Measurements from ENCODE around the gene SFXN5. TPM values are rescaled to one million over a fixed set of nuclear protein-coding genes. Genes with fewer than 3 reads are reported as not detected.

Gene SFXN5
- total RNA-seq, 3 donors from 2014 or later, result 5.2 to 7.3 (median 5.3) TPM

DNA sequence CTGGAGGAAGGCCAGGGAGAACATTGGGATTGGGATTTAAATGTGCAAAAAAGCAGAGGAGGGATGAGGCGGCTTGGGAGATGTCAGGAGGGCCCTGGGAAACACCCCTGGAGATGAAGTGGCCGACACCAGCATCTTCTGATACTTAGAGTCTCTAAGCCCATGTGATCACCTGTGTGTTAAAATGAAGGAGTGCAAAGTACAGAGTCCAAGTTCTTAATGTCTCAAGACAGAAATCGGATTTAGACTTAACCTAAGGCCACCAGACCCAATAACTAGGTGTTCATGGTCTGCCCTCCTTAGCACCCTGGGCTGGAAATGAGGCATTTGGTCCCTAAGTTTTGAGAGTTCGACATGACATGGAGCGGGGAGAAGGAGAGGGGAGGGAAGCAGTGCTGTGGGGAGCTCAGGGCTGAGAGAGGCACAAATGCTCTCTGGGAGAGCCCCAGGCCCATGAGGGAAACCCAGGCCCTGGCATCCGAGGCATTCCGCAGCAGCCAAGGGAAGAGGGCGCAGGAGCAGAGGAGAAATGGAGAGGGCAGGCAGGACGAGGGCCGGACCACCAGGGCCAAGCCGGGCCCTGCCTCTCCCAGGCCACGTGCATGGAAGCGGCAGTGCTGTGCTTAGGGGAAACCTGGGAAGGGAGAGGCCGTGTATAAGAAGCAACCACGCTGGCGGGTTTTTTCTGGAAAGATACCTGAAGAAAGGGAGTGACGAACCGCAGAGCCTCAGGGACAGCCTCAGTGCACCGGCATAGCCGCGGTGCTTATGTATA is 63.3 kb downstream of the SFXN5 start:
- Mint-ChIP-seq H3K27me3 (ENCODE audit: low read depth) (no peaks in the 10 kb centered on the region), H3K9me3 (no peaks in the 10 kb centered on the region), H3K36me3 (ENCODE audit: insufficient read depth) (no peaks in the 10 kb centered on the region), H3K4me3 (no peak overlapping the region), H3K4me1 (ENCODE audit: low read depth) (no peaks in the 10 kb centered on the region)
- no peak for ATAC-seq
- DNase-seq, result no peak

DNA sequence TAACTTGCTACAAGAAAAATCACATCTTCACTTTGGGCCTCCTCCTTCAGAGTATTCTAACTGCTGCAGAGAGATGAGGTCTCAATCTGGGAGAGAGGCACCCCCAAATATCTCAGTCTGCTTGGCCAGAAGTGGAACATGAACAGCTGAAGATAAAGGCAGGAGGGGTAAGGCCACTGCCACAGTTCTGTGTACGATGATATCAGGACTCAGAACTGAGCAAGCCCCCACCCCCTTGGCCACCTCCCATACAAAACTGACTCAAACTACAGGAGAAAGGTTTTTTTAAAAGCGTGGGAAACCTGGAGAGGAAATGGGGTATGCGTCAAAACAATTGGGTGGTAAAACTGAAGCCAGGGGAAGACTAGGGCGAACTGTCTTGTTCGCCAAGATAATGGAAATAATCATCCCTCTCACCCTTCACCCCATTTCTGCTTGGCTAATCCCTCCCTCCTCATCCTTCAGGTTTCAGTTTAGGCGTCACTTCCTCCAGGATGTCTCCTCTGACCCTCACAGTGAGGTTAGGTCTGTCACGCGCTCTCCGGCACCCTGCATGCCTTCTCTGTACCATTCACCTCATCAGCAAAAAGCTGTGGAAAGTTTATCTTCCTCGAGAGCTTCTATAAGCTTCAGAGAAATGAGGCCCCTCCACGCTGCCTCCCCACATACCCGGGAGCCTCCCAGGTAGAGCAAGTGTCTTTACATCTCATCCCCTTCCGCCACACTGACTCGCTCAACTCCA is 64.4 kb downstream of the SFXN5 start:
- no peak overlapping the region for H3K4me3 Mint-ChIP-seq
- no peaks in the 10 kb centered on the region for H3K9me3 Mint-ChIP-seq
- no peaks in the 10 kb centered on the region for H3K4me1 Mint-ChIP-seq (ENCODE audit: low read depth)
- H3K27me3 Mint-ChIP-seq (ENCODE audit: low read depth), result no peaks in the 10 kb centered on the region
- ATAC-seq (no peak), DNase-seq (no peak)
- no peaks in the 10 kb centered on the region for H3K36me3 Mint-ChIP-seq (ENCODE audit: insufficient read depth)

DNA sequence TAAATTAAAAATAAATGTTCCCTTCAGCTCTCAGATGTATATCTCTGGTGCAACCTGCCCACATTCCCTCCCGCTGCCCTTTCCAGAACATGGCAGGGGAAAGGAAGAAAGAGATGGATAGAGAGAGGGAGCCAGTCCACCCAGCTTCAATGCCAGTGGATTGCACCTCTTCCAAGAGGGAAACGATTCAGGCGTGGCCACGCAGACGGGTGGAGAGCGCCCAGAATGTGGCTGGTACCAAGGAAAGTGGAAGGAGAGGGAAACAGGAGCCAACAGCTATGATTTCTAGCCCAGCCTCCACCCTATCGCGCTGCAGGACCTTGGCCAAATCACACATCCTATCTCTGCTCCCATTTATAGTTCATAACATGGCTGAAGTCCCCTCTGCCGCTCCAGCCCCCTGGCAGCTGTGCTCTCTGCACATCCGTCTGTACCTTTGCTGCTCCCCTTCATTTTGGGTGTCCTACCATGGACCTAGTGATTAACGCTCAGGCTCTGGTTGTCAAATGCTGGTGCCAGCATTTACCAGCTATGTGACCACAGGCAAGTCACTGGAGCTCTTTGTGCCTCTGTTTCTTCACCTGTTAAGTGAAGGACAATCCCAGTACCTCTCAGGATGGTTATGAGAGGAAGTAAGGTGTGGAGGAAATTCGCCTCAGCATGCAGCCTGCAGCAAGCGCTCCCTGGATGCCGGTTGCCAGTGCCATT is 66.5 kb downstream of the SFXN5 start:
- Mint-ChIP-seq H3K27me3 (ENCODE audit: low read depth) (no peaks in the 10 kb centered on the region), H3K4me1 (ENCODE audit: low read depth) (no peaks in the 10 kb centered on the region), H3K9me3 (no peaks in the 10 kb centered on the region), H3K4me3 (no peak overlapping the region), H3K36me3 (ENCODE audit: insufficient read depth) (no peaks in the 10 kb centered on the region)
- no peak for DNase-seq
- ATAC-seq, result no peak

DNA sequence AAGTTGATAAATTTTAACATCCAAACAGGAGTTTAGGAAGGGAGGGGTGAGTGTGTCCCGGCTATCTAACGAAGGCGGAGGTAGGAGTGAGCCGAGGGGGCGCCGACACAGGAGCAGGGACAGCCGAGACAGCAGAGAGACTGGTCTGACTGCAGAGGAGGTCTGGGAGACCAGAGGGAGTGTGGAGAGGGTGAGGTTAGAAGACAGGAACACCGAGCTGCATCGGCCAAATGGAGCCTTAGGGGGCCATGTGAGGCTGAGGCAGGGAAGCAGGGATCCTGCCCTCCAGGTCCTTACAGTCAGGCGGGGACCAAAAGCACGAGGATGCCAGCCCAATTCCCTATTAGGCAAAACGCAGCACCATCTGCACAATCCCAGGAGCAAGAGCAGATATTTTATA is 67.0 kb downstream of the SFXN5 start:
- H3K4me1 Mint-ChIP-seq (ENCODE audit: low read depth), result no peaks in the 10 kb centered on the region
- DNase-seq (no peak), ATAC-seq (no peak)

DNA sequence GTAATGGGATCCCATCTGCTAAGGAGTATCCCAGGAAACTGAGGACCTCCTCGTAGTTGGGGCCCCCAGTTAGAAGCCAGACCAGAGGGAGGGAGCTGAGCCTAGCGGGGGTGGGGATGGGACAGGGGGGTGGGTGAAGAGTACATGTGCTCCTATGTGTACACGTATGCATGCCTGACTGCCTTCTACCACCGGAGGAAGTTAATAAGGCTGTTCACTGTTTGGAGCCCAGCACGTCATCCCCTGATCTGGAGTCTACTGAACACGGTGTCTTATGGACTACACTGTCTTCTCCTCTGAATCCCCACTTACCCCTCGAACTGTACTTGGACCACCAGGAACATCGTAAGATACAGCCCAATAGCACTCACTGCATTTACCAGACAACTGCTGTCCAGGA is 68.5 kb downstream of the SFXN5 start:
- no peaks in the 10 kb centered on the region for H3K27me3 Mint-ChIP-seq (ENCODE audit: low read depth)
- no peaks in the 10 kb centered on the region for H3K4me1 Mint-ChIP-seq (ENCODE audit: low read depth)
- H3K9me3 Mint-ChIP-seq, result no peaks in the 10 kb centered on the region
- DNase-seq (no peak), ATAC-seq (no peak)
- no peaks in the 10 kb centered on the region for H3K36me3 Mint-ChIP-seq (ENCODE audit: insufficient read depth)
- no peak overlapping the region for H3K4me3 Mint-ChIP-seq

More for the DNA sequence above, 67.0 kb downstream of the SFXN5 start:
- H3K4me3 Mint-ChIP-seq, result no peak overlapping the region
- H3K27me3 Mint-ChIP-seq (ENCODE audit: low read depth), result no peaks in the 10 kb centered on the region
- H3K36me3 Mint-ChIP-seq (ENCODE audit: insufficient read depth), result no peaks in the 10 kb centered on the region
- no peaks in the 10 kb centered on the region for H3K9me3 Mint-ChIP-seq

DNA sequence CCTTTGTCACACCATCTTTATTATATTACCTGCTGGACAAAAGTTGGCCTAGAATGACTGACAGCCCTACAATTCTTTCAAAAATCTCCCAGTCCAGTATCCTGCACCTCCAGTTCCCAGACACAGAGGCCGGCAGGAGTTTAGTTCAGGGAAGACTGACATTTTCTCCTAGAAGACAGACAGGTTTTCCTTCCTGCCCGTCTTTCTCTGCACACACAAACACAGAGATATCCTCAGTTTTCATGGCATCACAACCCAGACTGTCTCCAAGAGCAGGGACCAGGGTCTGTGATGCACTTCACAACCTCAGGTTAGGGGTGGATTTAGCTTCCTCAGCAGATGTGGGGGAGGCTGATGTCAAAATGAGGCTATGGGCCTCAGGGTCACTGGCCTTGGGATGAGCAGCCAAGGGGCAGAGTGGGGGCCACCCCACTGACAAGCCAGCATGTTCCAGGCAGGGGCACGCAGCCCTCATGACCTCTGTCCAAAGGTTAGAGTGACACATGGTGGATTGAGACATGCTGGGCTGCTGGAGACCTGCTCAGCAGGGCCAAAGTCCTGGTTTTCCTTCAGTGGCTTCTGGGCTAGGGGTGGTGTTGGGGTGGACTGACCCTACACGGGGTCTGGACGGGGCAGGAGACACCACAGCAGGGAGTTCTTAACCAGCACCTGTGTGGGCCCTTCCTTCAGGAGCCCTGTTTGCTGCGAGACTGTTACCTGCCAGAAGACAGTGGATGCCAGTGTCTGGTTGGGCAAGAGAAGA is 70.5 kb downstream of the SFXN5 start:
- H3K4me3 Mint-ChIP-seq, result no peak overlapping the region
- H3K9me3 Mint-ChIP-seq, result no peaks in the 10 kb centered on the region
- no peaks in the 10 kb centered on the region for H3K4me1 Mint-ChIP-seq (ENCODE audit: low read depth)
- no peaks in the 10 kb centered on the region for H3K27me3 Mint-ChIP-seq (ENCODE audit: low read depth)
- ATAC-seq (no peak), DNase-seq (no peak)
- no peaks in the 10 kb centered on the region for H3K36me3 Mint-ChIP-seq (ENCODE audit: insufficient read depth)

DNA sequence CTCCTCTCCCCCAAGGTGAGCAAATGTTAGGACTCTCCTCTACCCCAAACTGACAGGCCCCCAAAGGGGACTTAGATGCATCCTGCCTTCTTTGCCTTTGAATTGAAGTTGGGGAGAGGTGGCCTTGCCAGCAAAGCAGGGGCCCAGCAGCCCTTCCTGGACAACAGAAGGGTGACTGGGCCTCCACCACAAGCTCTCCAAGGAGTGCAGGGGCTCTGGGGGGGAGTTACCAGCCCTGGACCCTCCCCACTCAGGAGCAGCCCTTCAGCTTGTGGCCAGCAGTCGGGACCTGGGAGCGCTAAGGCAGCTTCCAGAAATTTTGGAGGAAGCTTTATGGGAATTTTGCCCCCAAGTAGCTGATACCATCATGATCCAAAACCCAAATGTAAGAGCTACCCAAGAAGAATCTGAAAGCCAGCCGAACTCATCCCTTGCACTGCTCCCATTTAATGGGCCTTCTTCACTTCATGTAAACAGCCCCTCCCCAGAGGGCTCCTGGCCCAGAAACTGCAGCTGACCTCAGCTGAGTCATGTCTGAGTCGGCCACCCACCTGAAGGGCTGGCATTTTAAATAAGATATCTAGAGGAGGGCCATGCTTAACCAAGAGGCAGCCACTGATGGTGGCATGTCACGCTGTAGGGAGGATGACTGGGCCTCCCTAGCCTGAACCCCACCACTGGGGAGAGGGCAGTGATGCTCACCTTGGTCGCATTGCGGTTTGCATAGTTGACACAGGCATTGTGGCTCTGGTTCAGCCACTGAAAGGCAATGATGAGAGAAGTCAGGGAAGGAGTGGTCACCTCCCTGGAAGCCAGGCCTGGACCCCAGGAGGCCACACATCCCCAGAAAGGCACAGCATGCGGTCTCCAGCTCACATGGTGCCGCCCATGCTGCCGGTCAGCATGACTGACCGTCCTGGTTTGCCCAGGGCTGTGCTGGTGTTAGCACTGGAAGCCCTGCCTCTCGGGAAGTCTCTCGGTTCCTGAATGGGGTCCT is 71.5 kb downstream of the SFXN5 start:
- Mint-ChIP-seq H3K9me3 (no peaks in the 10 kb centered on the region), H3K36me3 (ENCODE audit: insufficient read depth) (no peaks in the 10 kb centered on the region), H3K27me3 (ENCODE audit: low read depth) (no peaks in the 10 kb centered on the region), H3K4me3 (no peak overlapping the region), H3K4me1 (ENCODE audit: low read depth) (no peaks in the 10 kb centered on the region)
- ATAC-seq, result no peak
- DNase-seq, result no peak

DNA sequence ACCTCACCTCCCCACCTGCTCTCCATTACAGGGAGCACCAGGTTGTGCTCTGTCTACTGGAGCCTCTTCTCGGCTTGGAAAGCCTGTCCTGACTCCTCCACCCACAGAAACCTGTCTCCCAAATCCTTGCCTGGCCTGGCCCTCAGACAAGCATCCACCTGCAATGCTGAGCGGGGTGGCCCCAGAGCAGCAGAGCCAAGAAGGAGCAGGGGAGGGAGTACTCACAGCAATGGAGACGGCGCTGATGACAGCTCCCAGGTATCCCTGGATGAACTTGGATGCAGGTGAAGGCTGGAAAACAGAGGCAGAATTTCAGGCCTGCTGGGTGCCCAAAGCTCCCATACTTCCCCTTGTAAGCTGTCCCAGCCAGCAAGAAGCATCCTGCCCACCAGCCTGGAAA is 72.8 kb downstream of the SFXN5 start:
- no peak for ATAC-seq
- H3K4me1 Mint-ChIP-seq (ENCODE audit: low read depth), result no peaks in the 10 kb centered on the region
- H3K36me3 Mint-ChIP-seq (ENCODE audit: insufficient read depth), result no peaks in the 10 kb centered on the region
- no peak for DNase-seq
- H3K27me3 Mint-ChIP-seq (ENCODE audit: low read depth), result no peaks in the 10 kb centered on the region
- no peaks in the 10 kb centered on the region for H3K9me3 Mint-ChIP-seq
- H3K4me3 Mint-ChIP-seq, result no peak overlapping the region

DNA sequence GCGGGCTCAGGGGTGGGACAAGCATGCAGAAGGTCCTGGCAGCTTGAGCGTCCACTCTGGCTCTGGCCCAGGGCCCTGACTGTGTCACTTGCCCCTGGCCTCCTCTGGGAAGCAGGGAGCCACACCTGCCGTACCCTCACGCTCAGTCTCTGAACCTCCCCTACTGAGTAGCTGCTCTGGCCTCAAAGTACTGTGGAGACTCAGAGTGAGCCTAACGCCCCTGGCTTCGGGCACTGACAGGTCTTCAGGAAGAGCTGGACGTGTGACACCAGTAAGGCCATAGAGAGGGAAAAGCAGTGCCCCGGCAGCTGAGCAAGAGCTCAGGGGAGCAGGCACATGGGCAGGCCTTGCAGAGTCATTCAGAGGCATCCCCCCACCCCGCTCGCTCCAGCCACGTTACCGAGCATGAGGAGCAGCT is 73.3 kb downstream of the SFXN5 start:
- Mint-ChIP-seq H3K27me3 (ENCODE audit: low read depth) (no peaks in the 10 kb centered on the region), H3K4me3 (no peak overlapping the region), H3K36me3 (ENCODE audit: insufficient read depth) (no peaks in the 10 kb centered on the region), H3K9me3 (no peaks in the 10 kb centered on the region), H3K4me1 (ENCODE audit: low read depth) (no peaks in the 10 kb centered on the region)
- ATAC-seq (no peak), DNase-seq (no peak)

DNA sequence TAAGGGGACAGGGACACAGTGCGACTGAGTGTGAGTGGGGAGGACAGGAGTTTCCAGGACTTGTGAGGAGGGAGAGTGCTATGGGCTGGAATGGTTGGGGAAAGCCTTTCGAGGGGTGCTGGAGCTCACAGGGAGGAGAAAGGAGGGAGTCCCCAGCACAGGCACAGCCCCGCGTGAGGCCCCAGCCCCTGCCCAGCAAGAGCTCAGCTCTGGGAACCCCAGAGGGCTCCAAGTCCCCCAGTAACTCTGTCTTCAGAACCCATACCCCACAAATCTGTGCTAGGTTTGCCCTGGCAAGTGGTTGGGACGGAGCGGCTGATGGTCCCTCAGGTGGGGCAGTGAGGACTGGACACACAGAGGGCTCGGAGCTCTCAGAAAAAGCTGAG is 75.4 kb downstream of the SFXN5 start:
- ATAC-seq, result no peak
- no peaks in the 10 kb centered on the region for H3K9me3 Mint-ChIP-seq
- no peaks in the 10 kb centered on the region for H3K4me1 Mint-ChIP-seq (ENCODE audit: low read depth)
- H3K4me3 Mint-ChIP-seq, result no peak overlapping the region
- H3K27me3 Mint-ChIP-seq (ENCODE audit: low read depth), result no peaks in the 10 kb centered on the region
- H3K36me3 Mint-ChIP-seq (ENCODE audit: insufficient read depth), result no peaks in the 10 kb centered on the region
- DNase-seq, result no peak

DNA sequence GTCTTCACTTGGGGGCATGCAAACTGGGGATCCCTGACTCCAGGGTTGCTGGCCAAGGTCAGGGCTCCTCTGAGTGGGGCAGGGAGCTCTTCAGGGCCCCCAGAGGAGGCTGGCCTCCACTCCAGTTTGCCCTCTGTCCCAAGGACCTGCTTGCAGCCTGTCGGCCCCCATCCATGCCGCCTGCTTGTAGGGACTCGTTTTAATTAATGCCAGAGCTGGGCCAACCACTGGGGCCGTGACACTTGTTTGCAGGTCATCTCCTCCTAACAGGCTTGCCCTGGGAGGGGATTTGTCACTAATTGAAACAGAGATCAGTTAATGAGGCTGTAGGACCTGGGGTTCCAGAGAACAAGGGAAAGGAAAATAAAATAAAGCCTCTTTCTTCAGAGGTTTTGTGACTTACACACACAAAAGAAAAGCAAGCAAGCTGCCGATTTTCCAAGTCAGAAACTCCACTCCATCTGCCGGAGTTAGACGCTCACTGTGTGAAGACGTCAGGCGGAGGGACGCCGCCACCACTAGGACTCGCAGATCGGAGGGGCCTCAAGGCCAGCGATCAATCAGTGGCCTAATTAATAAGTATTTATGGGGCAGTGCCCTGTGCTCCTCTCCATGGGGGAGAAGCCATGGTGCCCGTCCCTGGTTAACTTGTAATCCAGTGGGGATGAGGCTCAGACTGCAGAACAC is 75.9 kb downstream of the SFXN5 start:
- Mint-ChIP-seq H3K36me3 (ENCODE audit: insufficient read depth) (no peaks in the 10 kb centered on the region), H3K27me3 (ENCODE audit: low read depth) (no peaks in the 10 kb centered on the region), H3K4me1 (ENCODE audit: low read depth) (no peaks in the 10 kb centered on the region), H3K4me3 (no peak overlapping the region), H3K9me3 (no peaks in the 10 kb centered on the region)
- ATAC-seq (no peak), DNase-seq (no peak)

DNA sequence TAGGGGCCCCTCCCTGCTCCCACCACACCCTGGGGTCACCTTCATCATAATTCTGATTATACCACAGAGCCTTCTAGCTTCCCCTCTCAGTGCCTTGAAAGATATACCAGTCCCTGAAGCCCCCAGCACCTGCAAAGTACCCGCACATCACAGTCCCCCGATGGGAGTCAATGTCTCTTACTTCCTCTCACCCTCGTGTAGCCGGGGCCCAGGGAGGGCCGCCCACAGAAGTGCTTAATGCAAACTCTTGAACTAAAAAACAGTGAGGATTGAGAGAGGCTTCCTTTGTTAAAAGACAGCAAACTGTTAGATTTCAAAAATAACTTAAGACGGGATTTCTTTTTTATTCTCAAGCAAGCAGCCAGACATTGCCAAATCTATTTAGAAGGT is 76.5 kb downstream of the SFXN5 start:
- Mint-ChIP-seq H3K27me3 (ENCODE audit: low read depth) (no peaks in the 10 kb centered on the region), H3K4me1 (ENCODE audit: low read depth) (no peaks in the 10 kb centered on the region), H3K4me3 (no peak overlapping the region), H3K9me3 (no peaks in the 10 kb centered on the region), H3K36me3 (ENCODE audit: insufficient read depth) (no peaks in the 10 kb centered on the region)
- ATAC-seq (no peak), DNase-seq (no peak)

Measured in activated T-cell treated with anti-CD3 and anti-CD28 coated beads, Interleukin-2, amount 50 U/mL, for 4 hours (primary cell).